ENCODE data around the gene CFAP92.
A peak's percentile ranks its signal among the peaks of the same experiment; 100 is the strongest.

The CFAP92 gene

DNA sequence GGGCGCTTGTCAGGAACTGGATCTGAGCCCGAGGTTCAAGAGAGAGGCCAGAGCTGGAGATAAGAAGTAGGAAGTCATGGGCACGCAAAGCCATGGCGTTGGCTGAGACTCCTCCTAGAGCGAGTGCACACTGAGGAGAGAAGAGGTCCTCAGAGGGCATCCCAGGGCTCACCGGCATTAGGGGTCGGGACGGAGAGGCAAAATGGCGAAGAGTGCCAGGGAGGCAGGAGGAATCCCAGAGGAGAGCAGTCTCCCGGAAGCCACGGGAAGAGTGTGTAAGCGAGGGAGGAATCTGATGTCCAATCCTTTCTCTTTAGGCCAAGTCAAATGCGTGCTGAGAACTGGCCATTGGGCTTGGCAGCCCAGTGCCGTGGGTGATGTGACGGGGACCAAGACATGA is 31.2 kb upstream of the CFAP92 start:
- no peak for DNase-seq

DNA sequence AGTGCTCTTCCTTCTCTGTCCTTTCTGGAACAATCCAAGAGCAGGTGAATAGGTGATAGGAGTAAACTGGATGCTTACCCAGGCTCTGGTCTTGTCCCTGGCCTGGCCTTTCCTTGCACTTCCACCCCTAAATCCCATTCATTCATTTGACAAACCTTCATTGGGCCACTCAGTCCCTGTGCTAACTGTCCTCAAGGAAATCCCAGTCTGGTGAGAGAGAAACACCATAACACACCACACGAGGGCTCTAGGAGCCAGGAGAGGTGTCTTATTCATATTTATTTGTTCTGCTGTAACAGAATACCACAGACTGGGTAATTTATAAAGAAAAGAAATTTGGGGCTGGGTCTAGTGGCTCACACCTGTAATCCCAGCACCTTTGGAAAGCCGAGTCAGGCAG is 30.0 kb upstream of the CFAP92 start:
- DNase-seq: no peak

DNA sequence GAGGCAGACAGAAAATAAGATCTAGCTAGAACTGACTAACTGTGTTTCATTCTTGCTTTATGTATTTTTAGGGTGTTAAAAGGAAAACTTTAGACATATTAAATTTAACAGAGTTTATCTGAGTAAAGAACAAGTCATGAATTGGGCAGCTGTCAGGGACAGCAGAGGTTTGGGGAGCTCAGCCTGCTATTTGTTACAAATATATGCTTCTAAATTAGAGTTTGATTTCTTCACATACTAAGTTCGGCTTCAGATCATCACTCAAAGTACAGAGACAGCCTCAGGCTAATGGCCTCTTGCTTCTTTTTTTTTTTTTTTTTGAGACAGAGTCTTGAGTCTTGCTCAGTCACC is 29.1 kb upstream of the CFAP92 start:
- no peak for DNase-seq

DNA sequence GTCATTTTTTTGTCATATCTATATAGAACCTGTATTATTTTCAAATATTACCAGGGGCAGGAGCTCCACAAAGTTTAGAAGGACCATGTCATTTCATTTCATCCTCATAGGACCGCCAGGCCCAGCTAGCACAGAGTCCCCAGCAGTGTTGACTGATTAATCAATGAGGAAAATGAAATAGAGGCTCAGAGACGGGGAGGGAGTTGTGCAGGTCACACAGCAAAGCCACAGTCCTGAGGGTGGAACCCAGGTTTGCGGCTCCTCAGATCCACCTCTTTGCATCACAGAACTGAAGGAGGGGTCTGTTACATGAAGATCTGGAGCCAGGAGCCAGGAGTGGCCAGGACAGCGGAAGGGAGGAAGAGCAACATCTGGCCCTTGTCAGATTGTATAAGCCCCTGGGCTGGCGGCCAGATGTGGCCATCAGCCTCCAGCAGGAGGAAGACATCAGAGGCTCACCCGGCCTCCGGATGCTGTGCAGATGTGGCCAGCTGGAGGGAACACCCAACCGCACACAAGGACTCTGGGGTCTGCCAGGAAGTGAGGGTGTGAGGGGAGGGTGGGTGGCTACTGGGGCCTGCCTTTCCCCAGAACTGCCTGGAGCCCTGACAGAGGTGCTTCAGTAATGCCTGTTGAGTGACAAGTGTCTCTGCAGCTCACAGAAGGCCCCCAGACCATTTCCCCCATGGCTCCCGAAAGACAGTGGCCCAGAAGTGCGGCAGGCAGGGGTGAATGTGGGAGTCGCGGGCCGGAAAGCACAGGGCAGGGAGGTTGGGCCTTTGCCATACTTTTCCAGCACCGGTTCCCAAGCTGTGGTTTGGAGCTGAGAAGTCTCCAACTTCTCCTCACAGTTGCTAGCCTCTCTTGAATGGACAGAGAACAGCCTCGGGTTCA is 28.5 kb upstream of the CFAP92 start:
- no peak for DNase-seq

DNA sequence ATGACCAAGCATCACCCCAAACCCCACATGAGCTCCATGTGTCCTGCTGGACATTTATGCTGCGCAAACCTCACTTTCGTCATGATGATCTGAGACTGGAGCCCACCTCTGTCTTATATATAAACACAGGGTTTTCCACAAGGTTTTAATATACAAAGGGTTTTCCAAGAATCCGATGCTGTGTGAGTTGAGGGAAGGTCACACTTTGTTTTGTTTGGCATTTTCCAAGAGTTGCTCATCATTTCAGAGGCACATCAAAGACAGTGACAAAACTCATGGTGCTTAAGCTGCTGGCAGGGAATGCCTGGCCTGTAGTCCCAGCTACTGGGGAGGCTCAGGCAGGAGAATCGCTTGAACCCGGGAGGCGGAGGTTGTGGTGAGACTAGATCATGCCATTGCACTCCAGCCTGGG is 27.3 kb upstream of the CFAP92 start:
- DNase-seq: no peak

DNA sequence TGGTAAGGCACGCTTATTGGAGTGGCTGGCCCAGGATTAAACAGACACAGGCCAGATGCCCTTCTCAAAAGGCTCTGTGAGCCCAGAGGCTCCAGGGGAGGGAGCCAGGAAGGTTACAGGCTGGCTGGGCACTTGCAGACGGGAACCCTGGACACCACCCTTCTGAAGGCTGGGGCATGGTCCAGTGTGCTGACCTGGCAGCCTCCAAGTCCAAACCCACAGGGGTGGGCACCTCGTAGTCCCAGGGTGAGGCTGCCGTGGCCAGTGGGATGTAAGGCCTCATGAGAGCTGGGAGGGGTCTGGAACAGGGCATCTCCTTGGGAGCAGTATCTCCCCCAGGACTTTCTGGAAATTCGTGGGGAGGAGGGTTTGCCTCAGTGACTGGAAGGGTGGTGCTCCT is 26.8 kb upstream of the CFAP92 start:
- no peak for DNase-seq

DNA sequence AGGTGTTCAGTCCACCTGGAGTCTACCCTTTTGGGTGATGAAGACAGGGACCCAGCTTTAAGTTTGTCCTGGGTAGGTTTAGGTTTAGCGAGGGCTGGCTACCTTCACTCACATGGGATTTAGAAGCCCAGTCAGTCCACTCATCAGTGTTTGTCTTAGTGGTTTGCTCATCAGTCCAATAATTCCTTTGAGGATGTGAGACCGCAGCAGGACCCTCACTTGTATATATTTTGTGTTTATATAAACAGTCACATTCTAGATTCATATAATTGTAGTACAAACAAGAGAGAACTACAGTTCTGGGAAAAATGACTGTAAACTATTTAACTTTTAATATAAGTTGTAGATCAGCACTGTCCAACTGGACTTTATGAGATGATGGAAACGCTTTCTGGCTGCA is 25.4 kb upstream of the CFAP92 start:
- no peak for DNase-seq

DNA sequence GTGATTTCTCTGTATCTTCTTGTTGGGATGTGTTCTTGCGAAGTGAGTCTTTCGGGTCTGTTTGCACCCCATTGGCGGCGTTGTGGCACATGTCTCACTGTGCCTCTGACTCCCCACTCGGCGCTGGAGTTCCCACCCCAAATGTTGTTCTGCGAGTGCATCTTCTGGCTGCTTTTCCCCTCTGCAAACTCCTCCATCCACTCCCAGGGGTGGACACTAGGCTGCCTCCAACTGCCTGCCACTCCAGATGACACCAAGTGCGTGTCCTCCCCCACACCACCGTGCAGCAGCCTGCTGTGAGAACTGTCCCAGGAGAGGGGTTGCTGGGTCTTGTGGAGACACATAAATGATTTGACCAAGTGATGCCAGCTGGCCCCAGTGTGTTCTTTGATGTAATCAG is 24.9 kb upstream of the CFAP92 start:
- DNase-seq: no peak

DNA sequence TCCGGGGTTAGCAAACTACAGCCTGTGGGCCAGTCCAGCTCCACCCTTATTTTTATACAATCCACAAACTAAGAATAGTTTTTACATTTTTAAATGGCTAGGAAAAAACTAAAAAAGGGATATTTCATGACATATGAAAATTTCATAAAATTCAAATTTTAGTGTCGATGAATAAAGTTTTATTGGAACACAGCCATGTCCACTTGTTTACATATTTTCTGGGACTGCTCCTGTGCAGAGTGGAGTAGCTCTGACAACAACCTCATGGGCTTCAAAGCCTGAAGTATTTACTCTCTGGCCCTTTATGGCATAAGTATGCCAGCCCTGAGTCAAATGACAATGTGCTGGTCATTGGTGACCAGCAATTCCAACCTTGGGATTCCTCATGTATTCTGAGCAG is 24.4 kb upstream of the CFAP92 start:
- no peak for DNase-seq

DNA sequence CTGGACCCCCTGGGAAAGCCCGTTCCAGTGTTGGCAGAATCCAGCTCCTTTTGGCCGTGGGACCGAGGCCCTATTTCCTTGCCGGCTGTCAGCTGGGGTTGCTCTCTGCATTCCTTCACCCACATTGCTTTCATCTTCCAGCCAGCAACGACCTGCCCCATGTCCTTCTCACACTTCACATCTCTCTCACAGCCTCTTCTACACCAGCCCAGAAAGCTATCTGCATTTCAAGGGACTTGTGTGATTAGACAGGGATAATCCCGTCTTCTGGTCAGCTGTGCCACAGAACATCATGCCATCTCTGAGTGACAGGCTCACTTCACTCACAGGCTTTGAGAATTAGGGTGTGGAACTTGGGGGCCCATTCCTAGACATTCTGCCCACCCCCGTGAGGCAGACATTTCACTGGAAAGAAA is 23.6 kb upstream of the CFAP92 start:
- no peak for DNase-seq

DNA sequence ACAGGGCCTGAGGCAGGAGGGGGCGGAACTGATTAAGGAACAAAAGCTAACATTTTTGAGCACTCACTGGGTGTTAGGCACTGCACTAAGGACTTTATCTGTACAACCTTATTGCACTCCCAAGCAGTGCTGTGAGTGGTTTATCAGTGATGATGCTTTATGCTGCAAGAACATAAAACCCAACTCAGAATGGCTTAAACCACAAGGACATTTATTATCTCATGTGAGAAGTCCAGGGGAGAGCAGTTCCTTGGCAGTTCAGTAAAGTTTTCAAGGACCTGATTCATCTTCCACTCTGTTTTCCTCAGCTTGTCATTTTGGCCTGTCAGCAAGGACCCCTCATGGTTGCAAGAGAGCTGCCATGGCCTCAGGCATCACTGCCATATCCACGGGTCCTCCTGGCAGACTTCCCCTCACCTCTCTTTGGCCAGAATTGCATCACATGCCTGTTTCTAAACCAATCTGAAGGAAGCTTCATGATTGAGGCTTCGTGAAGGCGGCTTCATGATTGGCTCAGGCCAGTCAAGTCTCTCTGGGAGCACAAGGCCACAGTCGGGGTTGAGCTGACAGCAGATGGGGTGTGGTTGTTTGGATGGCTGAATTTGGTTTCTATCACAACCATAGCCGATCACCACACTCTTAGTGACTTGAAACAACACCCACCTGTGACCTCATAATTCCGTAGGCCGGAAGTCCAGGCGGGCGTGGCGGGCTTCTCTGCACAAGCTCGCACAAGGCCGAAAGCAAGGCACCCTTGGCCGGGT is 23.0 kb upstream of the CFAP92 start:
- DNase-seq: no peak

DNA sequence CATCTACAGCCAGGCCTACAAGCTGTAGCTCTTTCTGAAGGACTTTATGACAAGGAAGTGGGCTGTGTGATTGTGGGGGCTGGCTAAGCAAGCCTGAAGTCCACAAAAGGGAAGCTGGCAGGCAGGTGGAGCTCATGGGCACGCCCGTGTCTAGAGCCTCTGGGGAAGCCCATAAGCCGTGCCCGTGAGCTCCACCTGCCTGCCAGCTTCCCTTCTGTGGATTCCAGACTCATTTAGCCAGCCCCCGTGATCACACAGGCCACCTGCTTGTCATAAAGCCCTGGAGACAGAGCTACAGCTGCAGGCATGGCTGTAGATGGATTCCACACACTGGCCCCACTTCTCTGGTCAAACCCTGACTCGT is 22.5 kb upstream of the CFAP92 start:
- peak; percentile 38 for DNase-seq

DNA sequence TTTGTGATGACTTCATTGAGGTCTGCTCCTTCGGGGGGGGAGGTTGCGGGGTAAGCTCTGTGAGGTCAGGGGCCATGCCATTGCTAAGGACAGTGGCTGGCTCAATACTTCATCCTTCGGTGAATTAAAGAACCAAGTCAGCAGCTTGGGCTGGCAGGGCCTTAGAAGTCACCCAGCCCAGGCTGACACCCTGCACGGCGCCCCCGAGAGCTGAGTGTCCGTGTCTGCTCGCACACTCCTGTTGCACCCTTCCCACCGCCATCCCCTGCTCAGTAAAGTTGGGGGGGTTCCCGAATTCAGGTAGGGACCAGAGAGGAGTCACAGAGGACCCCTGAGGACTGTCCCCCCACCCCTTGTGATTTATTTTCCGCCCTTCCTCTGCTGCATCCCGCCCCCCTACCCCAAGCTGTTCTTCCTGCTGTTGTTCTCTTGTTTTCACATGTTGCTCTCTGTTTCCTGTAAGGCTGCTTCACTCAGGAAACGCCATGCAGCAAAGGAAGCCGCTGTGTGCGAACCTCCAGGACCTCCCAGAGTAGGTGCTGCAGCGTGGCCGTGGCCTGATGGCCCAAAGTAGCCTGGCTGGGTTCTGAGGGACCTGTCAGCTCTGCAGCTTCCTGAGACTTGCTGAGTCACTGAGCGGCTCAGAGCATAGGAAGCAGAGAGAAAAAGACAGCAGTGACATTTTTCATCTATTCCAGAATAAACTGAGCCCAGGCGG is 21.7 kb upstream of the CFAP92 start:
- peak; percentile 29 for DNase-seq

DNA sequence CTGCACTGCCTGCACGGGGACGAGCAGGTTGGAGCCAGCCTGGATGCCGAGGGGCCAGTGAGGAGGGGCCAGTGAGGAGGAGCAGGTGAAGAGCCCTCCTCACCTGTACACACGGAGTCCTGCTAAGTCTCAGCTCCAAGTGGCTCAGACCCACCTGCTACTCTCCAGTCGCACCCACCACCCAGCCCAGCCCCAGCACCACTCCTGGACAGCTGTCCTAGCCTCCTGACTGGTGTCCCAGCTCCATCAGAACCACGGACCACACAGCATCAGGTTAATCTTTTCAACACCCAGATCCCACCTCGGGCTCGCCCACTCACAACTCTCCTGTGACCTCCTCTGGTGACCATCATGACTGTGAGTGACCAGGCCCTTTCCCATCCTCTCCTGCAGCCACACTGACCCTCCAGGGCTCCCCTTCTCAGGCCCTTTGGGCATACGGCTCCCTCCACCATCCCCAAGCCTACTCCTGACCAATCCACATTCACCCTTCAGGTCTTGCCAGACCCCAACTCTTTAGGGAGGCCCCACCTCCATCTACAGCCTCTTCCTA is 21.0 kb upstream of the CFAP92 start:
- no peak for DNase-seq

DNA sequence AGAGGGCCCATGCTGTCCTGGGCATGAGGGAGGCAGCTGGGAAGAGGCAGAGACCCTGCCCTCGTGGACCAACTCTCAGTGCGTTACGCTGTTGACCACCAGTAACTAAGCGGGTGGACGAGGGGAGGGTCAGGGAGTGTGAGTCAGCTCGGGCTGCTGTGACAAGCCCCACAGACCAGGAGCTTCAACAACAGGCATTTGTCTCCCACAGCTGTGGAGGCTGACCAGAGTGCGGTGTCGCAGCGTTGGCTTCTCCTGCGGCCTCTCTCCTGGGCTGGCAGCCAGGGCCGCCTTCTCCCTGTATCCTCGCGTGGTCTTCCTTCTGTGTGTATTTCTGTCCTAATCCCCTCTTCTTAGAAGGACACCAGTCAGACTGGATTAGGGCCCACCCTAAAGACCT is 20.3 kb upstream of the CFAP92 start:
- no peak for DNase-seq

DNA sequence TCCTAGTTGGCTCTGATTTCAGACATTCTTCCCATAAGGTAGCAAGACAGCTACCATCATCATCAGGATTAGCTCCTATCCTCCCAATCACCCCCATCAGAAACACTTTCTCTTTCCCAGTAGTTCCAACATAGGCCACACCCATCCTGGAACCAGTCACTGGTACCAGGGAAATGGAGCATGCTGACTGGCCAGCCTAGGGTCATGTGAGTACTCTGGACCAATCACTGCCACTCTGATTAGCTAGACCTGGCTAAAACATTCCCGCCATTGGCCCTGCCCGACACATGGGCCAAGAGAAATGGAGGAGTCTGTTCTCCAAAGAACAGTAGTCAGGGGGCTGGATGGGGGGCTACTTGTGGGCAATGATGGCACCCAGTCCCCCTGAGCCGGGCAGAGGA is 19.6 kb upstream of the CFAP92 start:
- no peak for DNase-seq

DNA sequence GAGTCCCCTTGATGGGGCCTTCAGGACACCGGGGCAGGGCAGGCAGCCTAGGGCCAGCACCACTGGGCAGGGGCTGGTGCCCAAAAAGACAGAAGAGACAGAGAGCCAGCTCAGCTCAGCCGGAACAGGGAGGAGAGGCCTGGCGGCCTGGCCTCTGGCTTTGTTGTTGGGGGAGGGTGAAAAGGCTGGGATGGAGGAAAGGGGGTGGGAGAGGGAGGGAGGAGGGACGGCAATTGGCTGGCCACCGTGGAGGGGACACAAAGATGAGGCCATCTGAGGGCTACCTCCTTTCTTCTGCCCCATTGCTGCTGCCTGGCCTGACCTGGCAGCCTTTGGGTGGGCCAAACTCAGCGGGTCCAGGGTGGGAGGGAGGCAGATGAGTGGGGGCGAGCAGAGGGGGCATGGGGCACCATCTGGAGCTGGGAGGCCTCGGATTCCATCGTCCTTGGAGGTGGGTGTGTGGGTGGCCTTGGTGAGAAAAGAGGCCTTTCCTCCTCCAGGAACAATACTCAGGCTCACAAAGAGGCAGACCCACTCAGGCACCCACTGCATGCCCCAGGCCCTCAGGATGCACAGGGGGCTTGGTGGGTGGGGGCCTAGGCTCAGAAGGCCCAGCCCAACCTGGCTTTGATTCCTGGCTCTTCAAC is 16.6 kb upstream of the CFAP92 start:
- DNase-seq: no peak

DNA sequence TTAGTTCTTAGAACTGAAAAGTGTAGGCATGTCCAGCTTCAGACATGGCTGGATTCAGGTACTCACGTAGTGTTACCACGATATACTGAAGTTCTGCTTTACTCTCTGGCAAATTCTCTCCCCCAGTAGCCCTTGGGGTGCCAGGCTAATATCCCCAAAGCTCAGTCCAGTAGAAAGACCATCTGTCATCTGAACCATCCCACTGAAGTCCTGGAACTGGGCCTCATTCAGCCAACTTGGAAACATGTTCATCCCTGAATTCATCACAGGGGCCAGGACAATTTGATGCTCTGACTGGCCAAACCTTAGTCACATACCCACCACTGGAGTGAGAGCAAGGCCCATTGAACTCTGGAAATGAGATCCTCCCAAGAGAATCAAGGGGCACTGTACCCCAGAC is 15.4 kb upstream of the CFAP92 start:
- no peak for DNase-seq

DNA sequence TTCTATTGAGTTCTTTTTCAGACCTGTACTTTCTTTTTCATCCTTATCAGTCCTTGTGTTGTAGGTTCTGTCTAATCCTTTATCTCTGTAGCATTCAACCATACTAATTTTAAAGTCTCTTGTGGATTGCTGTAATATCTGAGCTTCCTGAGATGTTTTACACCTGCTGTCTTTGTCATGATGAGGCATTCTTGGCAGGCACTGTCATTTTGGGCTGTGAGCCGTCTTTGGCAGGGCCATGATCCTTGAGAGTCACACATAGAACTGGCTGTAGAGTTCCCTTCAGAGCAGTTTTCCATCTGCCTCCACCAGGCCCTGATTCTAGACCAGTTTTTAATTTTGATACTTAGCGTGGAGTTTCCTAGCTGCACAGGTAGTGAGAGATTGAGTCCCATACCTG is 13.9 kb upstream of the CFAP92 start:
- DNase-seq: no peak

DNA sequence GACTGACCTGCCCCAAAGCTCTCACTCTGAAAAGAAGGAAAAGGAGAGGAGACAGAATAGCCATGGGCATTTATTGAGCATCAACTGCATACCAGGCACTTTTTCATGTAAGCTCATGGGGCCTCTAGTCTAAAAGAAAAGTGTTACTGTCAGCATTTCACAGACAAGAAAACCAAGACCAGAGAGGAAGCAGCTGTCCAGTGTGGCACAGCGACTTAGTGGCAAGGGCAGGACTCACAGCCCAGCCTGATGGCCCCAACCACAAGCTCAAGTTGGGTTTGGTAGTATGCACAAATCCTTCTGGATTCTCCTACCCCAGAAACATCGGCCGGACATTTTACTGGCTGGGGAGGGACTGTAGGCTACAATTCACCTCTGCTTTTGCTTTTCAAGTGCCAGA is 13.0 kb upstream of the CFAP92 start:
- no peak for DNase-seq

DNA sequence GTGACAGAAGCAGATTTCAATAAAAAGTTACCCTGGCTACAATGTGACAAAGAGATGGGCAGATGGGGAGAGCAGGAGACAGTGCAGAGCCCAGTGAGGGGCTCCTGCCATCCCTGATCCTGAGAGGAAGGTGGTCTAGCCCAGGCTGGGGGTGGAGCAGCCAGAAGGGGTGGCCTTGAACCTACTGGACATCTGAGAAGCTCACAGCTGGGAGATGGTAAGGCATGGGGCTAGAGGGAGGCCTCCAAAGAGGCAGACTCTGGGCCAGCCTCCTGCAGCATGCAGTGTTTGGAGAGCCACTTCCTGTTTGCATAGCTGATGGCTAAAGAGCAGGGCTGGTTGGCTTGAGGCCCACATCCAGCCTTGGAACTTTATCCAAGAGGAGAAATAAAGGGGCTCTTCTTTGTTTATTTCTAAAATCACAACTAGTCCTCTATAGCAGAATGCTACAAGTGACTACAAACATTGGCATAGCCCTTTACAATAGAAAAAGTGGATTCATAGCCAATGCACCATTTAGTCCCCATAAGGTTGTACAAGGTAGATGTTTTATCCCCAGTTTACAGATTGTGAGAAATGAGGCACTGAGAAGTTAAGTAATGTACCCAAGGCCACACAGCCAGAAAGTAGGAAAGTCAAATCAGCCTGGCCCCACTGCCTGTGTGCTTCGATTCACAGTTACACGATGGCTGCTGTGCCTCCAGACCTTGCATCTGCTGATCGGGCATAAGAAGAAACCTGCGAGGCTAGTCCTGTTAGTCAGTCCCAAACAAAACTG is 11.8 kb upstream of the CFAP92 start:
- no peak for DNase-seq

DNA sequence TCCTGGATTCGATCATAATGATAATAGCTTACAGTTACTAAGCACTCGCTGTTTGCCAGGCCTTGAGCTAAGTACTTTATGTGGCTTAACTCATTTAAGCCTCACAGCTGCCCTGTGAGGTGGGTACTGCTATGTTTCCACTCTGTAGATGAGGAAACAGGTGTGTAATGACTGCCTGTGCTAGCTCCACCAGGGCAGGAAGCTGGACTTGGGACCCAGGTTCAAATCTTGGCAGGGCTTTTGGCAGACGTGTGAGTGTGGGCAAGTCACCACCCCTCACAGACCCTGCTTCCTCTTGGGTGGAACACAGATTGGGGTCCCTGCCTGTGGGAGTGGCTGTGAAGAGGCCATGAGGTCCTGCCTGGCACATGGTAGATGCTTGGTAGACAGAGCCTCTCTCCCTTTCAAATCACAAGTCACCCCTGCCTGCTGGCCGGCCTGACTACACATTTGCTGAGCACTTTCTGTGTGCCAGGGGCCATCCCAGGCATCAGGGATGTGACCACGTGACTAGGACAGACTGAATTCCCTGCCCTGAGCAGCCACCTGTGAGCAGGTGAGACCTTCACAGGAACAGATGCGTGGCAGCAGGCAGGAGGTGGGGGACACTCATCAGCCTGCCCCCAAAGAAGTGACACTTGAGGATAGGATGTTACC is 10.9 kb upstream of the CFAP92 start:
- DNase-seq: no peak
